Gastroesophageal sphincter (tissue), 4 donors: Measurements from ENCODE around the gene EIF2AK3. TPM values are rescaled to one million over a fixed set of nuclear protein-coding genes. Genes with fewer than 3 reads are reported as not detected.
"Not testable (repeated sequence)": the region's sequence is repeated elsewhere in the genome, so short reads cannot be mapped to it uniquely, and the experiment has no call there.

Source experiments
- ATAC-seq: fragments of 150-250 bp; one replicate; pipeline ENCODE4 v1.9.1; 2016; ENCODE audit warnings: mild to moderate bottlenecking, moderate library complexity
- H3K27ac ChIP-seq, 4 donors: fragments of 200-600 bp; sonication (generic) in 3 of 4; 1 replicate in 3 of 4; 2 replicates in 1 of 4; pipeline ENCODE4 v1.5.1; 2016 to 2019
- H3K27me3 ChIP-seq: fragments of 200-600 bp; sonication (generic); one replicate; pipeline ENCODE4 v1.5.1; 2019
- H3K36me3 ChIP-seq, 2 donors: fragments of 200-600 bp; sonication (generic); one replicate each; pipeline ENCODE4 v1.5.1; 2019; ENCODE audit warnings: control low read depth in 1 of 2
- H3K4me1 ChIP-seq, 3 donors: fragments of 200-600 bp; sonication (generic); 1 replicate in 2 of 3; 2 replicates in 1 of 3; pipeline ENCODE4 v1.5.1; 2016 to 2019; ENCODE audit warnings: control low read depth in 2 of 3
- H3K4me3 ChIP-seq, 2 donors: fragments of 200-600 bp; sonication (generic); one replicate each; pipeline ENCODE4 v1.5.1; 2019; ENCODE audit warnings: mild to moderate bottlenecking in 1 of 2, moderate library complexity in 1 of 2
- H3K9me3 ChIP-seq, 3 donors: fragments of 200-600 bp; sonication (generic); one replicate each; pipeline ENCODE4 v1.5.1; 2017 to 2019; ENCODE audit warnings: control low read depth in 2 of 3
- CTCF ChIP-seq, 4 experiments: fragments of 200-600 bp in 2 of 4; fragments of 450-650 bp in 2 of 4; sonication (generic) in 1 of 4; IDR thresholded peaks; one replicate each; pipeline ENCODE4 v1.5.1; 2017 to 2019; ENCODE audit warnings: antibody characterized with exemption in 4 of 4, mild to moderate bottlenecking in 2 of 4, moderate library complexity in 2 of 4
- EP300 ChIP-seq: sonication (generic); formaldehyde crosslinking; IDR thresholded peaks from one replicate; pipeline ENCODE4 v1.6.1; 2017; ENCODE audit warnings: antibody characterized with exemption, mild to moderate bottlenecking
- POLR2A ChIP-seq, 2 donors: fragments of 450-650 bp; IDR thresholded peaks; one replicate each; pipeline ENCODE4 v1.6.1; 2017; ENCODE audit warnings: antibody characterized with exemption in 2 of 2, mild to moderate bottlenecking in 2 of 2, moderate library complexity in 1 of 2
- POLR2AphosphoS5 ChIP-seq: sonication (generic); formaldehyde crosslinking; IDR thresholded peaks from one replicate; pipeline ENCODE4 v1.6.1; 2017; ENCODE audit warnings: antibody characterized with exemption
- WGBS, 2 donors: methylation state at CpG; one replicate each; pipeline ENCODE4 v1.1.5; 2018; ENCODE audit warnings: low coverage in 1 of 2; 5-methylcytosine and 5-hydroxymethylcytosine counted together
- total RNA-seq, 4 donors: library from RNA; depleted of rRNA; stranded (reverse); fragments of >200 nt; gene quantifications; one replicate each; pipeline ENCODE4 v1.1.0, GENCODE V29; 2016

EIF2AK3 gene
- total RNA-seq, 4 donors from 2014 or later = 9.6 to 22.0 (median 14.7) TPM

DNA sequence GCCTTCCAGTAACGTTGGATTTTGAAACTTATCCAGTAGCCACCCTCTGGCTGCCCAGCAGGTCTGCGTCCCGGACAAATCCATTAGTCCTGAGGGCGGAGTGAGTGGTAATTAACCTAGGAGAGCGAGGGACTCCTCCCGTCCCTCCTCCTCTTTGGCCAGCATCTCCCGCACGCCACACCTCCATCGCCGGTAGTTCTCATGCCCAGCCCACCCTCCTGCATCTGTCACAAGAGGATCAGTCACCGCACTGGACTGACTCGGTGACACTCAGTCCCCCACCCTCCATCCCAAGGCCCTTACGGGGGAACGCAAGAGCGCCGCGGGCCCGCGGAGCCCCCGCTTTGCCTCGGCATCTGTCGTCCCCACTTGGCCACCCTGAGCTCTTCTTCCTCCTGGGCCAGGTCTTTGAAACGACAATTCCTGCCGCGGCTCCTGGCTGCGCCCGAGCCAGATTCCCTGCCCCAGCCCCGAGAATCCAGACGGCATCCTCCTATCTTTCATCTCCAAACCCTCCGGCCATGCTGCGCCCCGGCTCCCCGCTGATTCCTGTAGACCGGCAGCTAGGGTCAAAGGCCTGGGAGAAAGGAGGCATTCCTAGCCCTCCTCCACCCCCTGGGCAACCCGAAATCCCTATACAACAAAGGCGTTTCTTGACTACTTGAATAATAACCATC, 77.5 kb downstream of the EIF2AK3 start:
- H3K27me3 ChIP-seq = peaks cover 38% of the 10 kb centered on the region
- no peaks in the 10 kb centered on the region for H3K9me3 ChIP-seq
- H3K4me3 ChIP-seq = no peak overlapping the region
- H3K36me3 ChIP-seq = peaks cover 0 to 6% of the 10 kb centered on the region in 2 donors
- H3K4me1 ChIP-seq = peaks cover 0 to 7% (median 0%) of the 10 kb centered on the region in 3 donors
- no peak overlapping the region for H3K27ac ChIP-seq
- 9 to 12% methylated on average over 7 to 11 of the region's 36 CpGs for WGBS, 2 donors
- ATAC-seq = no peak
- TF ChIP-seq POLR2AphosphoS5 = no peak
- TF ChIP-seq EP300 = no peak
- no peak for TF ChIP-seq POLR2A (IDR thresholded peaks at IDR 0.05)
- no peak for TF ChIP-seq CTCF (IDR thresholded peaks at IDR 0.05)

DNA sequence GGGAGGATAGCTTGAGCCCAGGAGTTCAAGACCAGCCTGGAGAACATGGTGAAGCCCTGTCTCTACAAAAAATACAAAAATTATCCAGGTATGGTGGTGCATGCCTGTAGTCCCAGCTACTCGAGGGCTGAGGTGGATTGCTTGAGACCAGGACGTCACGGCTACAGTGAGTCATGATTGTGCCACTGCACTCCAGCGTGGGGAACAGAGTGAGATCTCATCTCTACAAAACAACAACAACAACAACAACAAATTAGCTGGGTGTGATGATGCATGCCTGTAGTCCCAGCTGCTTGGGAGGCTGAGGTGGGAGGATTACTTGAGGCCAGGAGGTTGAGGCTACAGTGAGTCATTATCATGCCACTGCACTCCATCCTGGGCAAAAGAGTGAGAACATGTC, 81.0 kb downstream of the EIF2AK3 start:
- not testable (repeated sequence) for H3K27ac ChIP-seq, H3K4me3 ChIP-seq, ATAC-seq, H3K9me3 ChIP-seq, H3K4me1 ChIP-seq, H3K36me3 ChIP-seq
- 82 to 100% methylated on average over 2 to 4 of the region's 4 CpGs for WGBS, 2 donors
- peaks cover 42% of the 10 kb centered on the region for H3K27me3 ChIP-seq

GRCh38 chr2:88545118-88545517, 82.1 kb downstream of the EIF2AK3 start:
- H3K27ac ChIP-seq = no peak overlapping the region
- WGBS, 2 donors = 70 to 79% methylated on average over 4 to 5 of the region's 5 CpGs
- peaks cover 42% of the 10 kb centered on the region for H3K27me3 ChIP-seq
- no peaks in the 10 kb centered on the region for H3K9me3 ChIP-seq
- no peak overlapping the region for H3K4me3 ChIP-seq
- no peak for ATAC-seq
- H3K4me1 ChIP-seq = peaks cover 0 to 7% (median 0%) of the 10 kb centered on the region in 3 donors
- H3K36me3 ChIP-seq = no peaks in the 10 kb centered on the region
- TF ChIP-seq CTCF (IDR thresholded peaks at IDR 0.05) (no peak), POLR2A (IDR thresholded peaks at IDR 0.05) (no peak), EP300 (no peak), POLR2AphosphoS5 (no peak)

GRCh38 chr2:88543541-88544057, 83.7 kb downstream of the EIF2AK3 start:
- Histone ChIP-seq H3K36me3 (no peaks in the 10 kb centered on the region), H3K27me3 (peaks cover 35% of the 10 kb centered on the region), H3K27ac (no peak overlapping the region), H3K4me3 (no peak overlapping the region), H3K4me1 (no peaks in the 10 kb centered on the region), H3K9me3 (no peaks in the 10 kb centered on the region)
- ATAC-seq = no peak
- TF ChIP-seq EP300 (no peak), POLR2A (IDR thresholded peaks at IDR 0.05) (no peak), CTCF (IDR thresholded peaks at IDR 0.05) (no peak), POLR2AphosphoS5 (no peak)
- 77 to 83% methylated on average over 6 of the region's 6 CpGs for WGBS, 2 donors

GRCh38 chr2:88542668-88543067, 84.6 kb downstream of the EIF2AK3 start:
- no peaks in the 10 kb centered on the region for H3K36me3 ChIP-seq
- ATAC-seq = no peak
- no peaks in the 10 kb centered on the region for H3K9me3 ChIP-seq
- no peak for TF ChIP-seq CTCF (IDR thresholded peaks at IDR 0.05)
- TF ChIP-seq POLR2A (IDR thresholded peaks at IDR 0.05) = no peak
- TF ChIP-seq POLR2AphosphoS5 = no peak
- TF ChIP-seq EP300 = no peak
- H3K4me3 ChIP-seq = no peak overlapping the region
- H3K27ac ChIP-seq = no peak overlapping the region
- H3K4me1 ChIP-seq = no peaks in the 10 kb centered on the region
- 81 to 82% methylated on average over 5 to 6 of the region's 6 CpGs for WGBS, 2 donors
- H3K27me3 ChIP-seq = peaks cover 35% of the 10 kb centered on the region
